NCI-H69 (cell line): ENCODE results near the gene SNRNP40.

Experiments used
- DNase-seq: peaks from one replicate; lab custom pipeline; 2025; lab: John Stamatoyannopoulos, UW

SNRNP40 gene

GRCh38 chr1:31230378-31230777, 66.2 kb downstream of the SNRNP40 start:
- DNase-seq, result no peak

- no peak for DNase-seq
Measured at GRCh38 chr1:31228986-31229385, 67.6 kb downstream of the SNRNP40 start.

- DNase-seq, result peak; percentile 81
Measured at GRCh38 chr1:31227891-31228568, 68.6 kb downstream of the SNRNP40 start.

GRCh38 chr1:31224068-31224467, 72.5 kb downstream of the SNRNP40 start:
- DNase-seq, result peak; percentile 71

GRCh38 chr1:31222176-31222575, 74.4 kb downstream of the SNRNP40 start:
- no peak for DNase-seq

- DNase-seq, result no peak
Measured at GRCh38 chr1:31221072-31221471, 75.5 kb downstream of the SNRNP40 start.

GRCh38 chr1:31219489-31219888, 77.1 kb downstream of the SNRNP40 start:
- no peak for DNase-seq

GRCh38 chr1:31218705-31219104, 77.9 kb downstream of the SNRNP40 start:
- no peak for DNase-seq

- DNase-seq, result peak; percentile 89
Measured at GRCh38 chr1:31216016-31216415, 80.6 kb downstream of the SNRNP40 start.

GRCh38 chr1:31215065-31215570, 81.5 kb downstream of the SNRNP40 start:
- DNase-seq, result no peak

- DNase-seq, result no peak
Measured at GRCh38 chr1:31214316-31215064, 82.1 kb downstream of the SNRNP40 start.
